ENCODE measurements around the gene GPNMB. TPM values are rescaled to one million over a fixed set of nuclear protein-coding genes. Genes with fewer than 3 reads are reported as not detected.

GPNMB gene
- total RNA-seq, 1 experiment from 2014 or later = 1.2 TPM

- no peak overlapping the region for H3K23ac ChIP-seq (ENCODE audit: insufficient read length, low read depth, low read length)
- no peak overlapping the region for H2BK15ac ChIP-seq (ENCODE audit: low read depth, low read length)
- Mint-ChIP-seq H3K36me3 (ENCODE audit: insufficient read depth in 1 of 3, low read depth in 3 of 3) (no peaks in the 10 kb centered on the region), H3K9me3 (no peaks in the 10 kb centered on the region; a peak in 1 of 5 replicates), H3K4me1 (peaks cover 9 to 18% of the 10 kb centered on the region in 2 experiments), H3K27ac (no peak overlapping the region), H3K4me3 (no peak overlapping the region), H3K27me3 (ENCODE audit: low read depth) (no peaks in the 10 kb centered on the region)
- no peak overlapping the region for H3K4me2 ChIP-seq (ENCODE audit: insufficient read depth, insufficient read length, low read length)
- H2AK5ac ChIP-seq (ENCODE audit: insufficient read length, low read length) = no peak overlapping the region
- H4K20me1 ChIP-seq (ENCODE audit: control insufficient read depth, insufficient read depth, insufficient read length) = no peaks in the 10 kb centered on the region
- no peaks in the 10 kb centered on the region for H3K4me1 ChIP-seq (ENCODE audit: insufficient read depth, low read length)
- no peak overlapping the region for H4K91ac ChIP-seq (ENCODE audit: insufficient read length, low read depth, low read length)
- no peak overlapping the region for H3T11ph ChIP-seq (ENCODE audit: low read length)
- H4K8ac ChIP-seq (replicated peaks; ENCODE audit: insufficient read length, low read depth, low read length) = no peak overlapping the region
- H3K14ac ChIP-seq (ENCODE audit: insufficient read depth, low read length) = no peak overlapping the region
- no peak for DNase-seq
- H2BK20ac ChIP-seq (ENCODE audit: low read depth, low read length, poor library complexity, severe bottlenecking) = no peak overlapping the region
- no peaks in the 10 kb centered on the region for H3K79me1 ChIP-seq (ENCODE audit: insufficient read depth, low read depth, low read length, poor library complexity, severe bottlenecking)
- H3K9me3 ChIP-seq (ENCODE audit: control insufficient read depth, low read depth, low read length) = no peaks in the 10 kb centered on the region
- H2BK120ac ChIP-seq (ENCODE audit: low read depth, low read length, poor library complexity, severe bottlenecking) = no peak overlapping the region
- H3K56ac ChIP-seq (ENCODE audit: insufficient read length, low read depth, low read length) = no peak overlapping the region
- H3K27me3 ChIP-seq (ENCODE audit: insufficient read depth, low read length) = no peaks in the 10 kb centered on the region
- no peak for TF ChIP-seq CTCF (conservative IDR thresholded peaks at IDR 0.05)
- H3K9ac ChIP-seq (ENCODE audit: extremely low read depth, insufficient read length, low read length) = no peak overlapping the region
- H4K5ac ChIP-seq (ENCODE audit: insufficient read length, low read depth, low read length) = no peak overlapping the region
- no peak overlapping the region for H2BK12ac ChIP-seq (ENCODE audit: insufficient read length, low read depth, low read length)
- no peak overlapping the region for H2BK5ac ChIP-seq (ENCODE audit: insufficient read length, low read length)
- no peak overlapping the region for H3K4ac ChIP-seq (ENCODE audit: low read depth, low read length)
- no peak overlapping the region for H3K18ac ChIP-seq (ENCODE audit: insufficient read length, low read depth, low read length)
- no peaks in the 10 kb centered on the region for H3K79me2 ChIP-seq (ENCODE audit: insufficient read depth, low read length)
- no peak overlapping the region for H2AFZ ChIP-seq (ENCODE audit: low read length)
- H3K27ac ChIP-seq (ENCODE audit: insufficient read length, low read depth, low read length) = no peak overlapping the region
- H3K23me2 ChIP-seq (ENCODE audit: insufficient read length, low read depth, low read length, poor library complexity, severe bottlenecking) = no peaks in the 10 kb centered on the region
- WGBS (ENCODE audit: extremely low coverage, insufficient read length, low lambda C conversion rate) = no CpG with 5 or more reads among the region's 2 CpGs
Measured at GRCh38 chr7:23284871-23285270, 38.3 kb downstream of the GPNMB start.
